Subcutaneous adipose tissue (tissue), 4 donors: ENCODE results near the gene PSMB7. TPM values are rescaled to one million over a fixed set of nuclear protein-coding genes. Genes with fewer than 3 reads are reported as not detected.

Experiments used
- CTCF ChIP-seq: fragments of 450-650 bp; IDR thresholded peaks from one replicate; pipeline ENCODE4 v1.5.1; 2016; ENCODE audit warnings: low read depth, mild to moderate bottlenecking, control low read depth, antibody characterized with exemption, moderate library complexity
- total RNA-seq, 4 donors: library from RNA; depleted of rRNA; stranded (reverse); fragments of >200 nt; gene quantifications; one replicate each; pipeline ENCODE4 v1.1.0, GENCODE V29; 2016

Gene PSMB7
- total RNA-seq, 4 donors from 2014 or later = 124 to 152 (median 139) TPM

- no peak for TF ChIP-seq CTCF
Measured at GRCh38 chr9:124306098-124306735, 109.0 kb downstream of the PSMB7 start.

GRCh38 chr9:124304285-124304684, 111.0 kb downstream of the PSMB7 start:
- TF ChIP-seq CTCF = no peak

GRCh38 chr9:124303762-124304161, 111.5 kb downstream of the PSMB7 start:
- TF ChIP-seq CTCF = no peak

Other genes with a start within 250 kb of the PSMB7 start
- 10 to 100 TPM; 18.5 to 38.2 (median 27.0) TPM for gene NEK6, start 157.5 kb downstream of the PSMB7 start, total RNA-seq
- gene ADGRD2, start 35.0 kb upstream of the PSMB7 start, total RNA-seq = not detected
- not detected for gene NR5A1, start 92.0 kb upstream of the PSMB7 start, total RNA-seq